SW480 (cell line): ENCODE data around the gene AK4.

Experiments
- DNase-seq: peaks from one replicate; pipeline ENCODE4 v3.0.0-alpha.2; 2016; ENCODE audit warnings: low spot score

Gene AK4

DNA sequence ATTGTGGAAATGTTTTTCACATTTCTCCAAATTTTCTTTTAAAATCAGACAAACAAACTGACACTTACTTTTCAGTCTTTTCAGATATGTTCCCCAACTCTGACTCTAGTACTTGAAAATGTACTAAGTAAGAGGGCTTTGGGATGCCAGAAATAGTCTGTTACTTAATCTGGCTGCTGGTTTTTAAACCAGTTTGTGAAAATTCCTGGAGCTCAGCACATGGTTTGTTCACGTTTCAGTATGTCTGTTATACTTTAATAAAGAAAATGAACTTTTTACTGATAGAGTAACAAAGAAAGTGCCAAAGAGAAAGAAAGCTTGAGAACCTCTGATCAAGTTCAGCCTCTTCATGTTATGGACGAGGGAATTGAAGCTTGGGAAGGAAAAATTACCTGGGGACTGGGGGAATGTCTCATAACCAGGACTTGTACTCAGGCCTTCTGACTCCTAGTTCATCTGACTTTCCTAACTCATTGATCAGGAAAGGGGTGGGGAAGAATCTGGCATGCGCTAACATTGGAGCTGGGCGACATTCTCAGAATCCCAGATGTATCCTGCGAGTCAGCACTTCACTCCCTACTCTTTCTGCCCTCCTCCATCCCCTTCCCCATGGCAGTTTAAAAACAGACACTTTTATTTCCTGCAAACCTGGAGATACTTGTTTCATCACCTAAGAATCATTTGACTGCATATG lies 130.5 kb downstream of the AK4 start:
- no peak for DNase-seq

DNA sequence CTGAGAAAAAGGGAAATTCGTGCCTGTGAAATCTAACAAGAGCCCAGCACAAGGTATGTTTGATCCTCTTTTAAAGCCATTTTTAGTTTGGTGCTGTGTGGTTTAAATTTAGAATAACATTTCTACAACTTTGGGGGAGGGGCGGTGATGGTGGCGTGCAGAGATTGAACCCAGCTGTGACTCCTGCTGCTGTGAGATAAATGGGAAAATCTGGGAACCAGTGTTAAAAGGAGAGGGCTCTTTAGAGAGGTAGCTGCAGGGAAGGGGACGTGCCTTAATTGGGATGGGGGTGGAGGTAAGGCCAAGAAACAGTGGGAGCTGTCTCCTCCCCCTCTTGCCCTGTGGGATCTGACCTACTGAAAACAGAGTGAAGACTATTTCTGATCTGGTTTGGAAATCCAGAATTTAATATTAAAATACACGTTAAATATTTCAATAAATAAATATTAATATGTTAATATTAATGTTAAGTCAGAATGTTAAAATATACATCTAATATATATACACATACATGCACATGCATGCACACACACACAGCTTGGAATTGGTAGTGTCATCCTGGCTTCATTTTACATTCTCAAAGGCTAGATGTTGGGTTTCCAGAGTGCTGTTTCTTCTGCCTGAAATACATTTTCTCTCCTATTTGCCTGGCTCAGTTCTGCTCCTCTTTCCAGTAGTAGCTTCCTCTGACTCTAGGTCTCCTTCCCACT lies 131.2 kb downstream of the AK4 start:
- DNase-seq: no peak
